HCT116 (cell line): Measurements from ENCODE around the gene BICRA. TPM values are rescaled to one million over a fixed set of nuclear protein-coding genes. Genes with fewer than 3 reads are reported as not detected.

Experiments
- ATAC-seq: fragments of 200-7000 bp; cut with Tn5 transposase; 2 replicates; pipeline ENCODE4 v1.9.1; 2020; ENCODE audit warnings: mild to moderate bottlenecking, moderate library complexity
- BruUV-seq: library from RNA; stranded (reverse); fragments of 400-500 nt; replicated peaks from 2 replicates; lab custom pipeline; 2021; lab: Mats Ljungman, UMichigan
- CTCF ChIA-PET: fragments of 300-600 bp; sonication (Branson Sonifier 250); formaldehyde crosslinking; loops from one replicate; lab custom pipeline; 2021; ENCODE audit warnings: antibody characterized with exemption; lab: Charles Lee
- POLR2A ChIA-PET: fragments of 300-600, 350-600 bp; sonication (Branson Sonifier 250); formaldehyde crosslinking; loops from one replicate; lab custom pipeline; 2021; ENCODE audit warnings: antibody characterized with exemption; lab: Charles Lee
- RAD21 ChIA-PET, 2 experiments: fragments of 300-600 bp; sonication (Branson Sonifier 250); formaldehyde crosslinking; loops; one replicate each; lab custom pipeline; 2023; ENCODE audit warnings: low total read pairs in 2 of 2; ENCODE audit not compliant: uncharacterized antibody in 2 of 2, unreplicated experiment in 2 of 2, low non-redundant PET in 1 of 2; lab: Charles Lee
- DNase-seq: peaks from one replicate; pipeline ENCODE4 v3.0.0-alpha.2; 2010; ENCODE audit warnings: low read depth, low spot score
- H2AFZ ChIP-seq: fragments of 200-600 bp; shearing (Covaris generic), sonication (generic); 2 replicates; pipeline ENCODE4 v1.6.1; 2017; ENCODE audit warnings: low read depth, mixed run types, mixed read lengths, antibody characterized with exemption, low read length; ENCODE audit not compliant: poor library complexity, severe bottlenecking
- H3K27ac ChIP-seq: 2 replicates; pipeline ENCODE4 v1.5.1; 2012; ENCODE audit warnings: low read depth, low read length
- H3K27me3 ChIP-seq: fragments of 200-600 bp; sonication (generic); 2 replicates; pipeline ENCODE4 v1.6.1; 2016; ENCODE audit warnings: mixed run types, low read length, mixed read lengths; ENCODE audit not compliant: insufficient read depth
- H3K36me3 ChIP-seq, 2 experiments: fragments of 200-500 bp in 1 of 2; fragments of 200-600 bp in 1 of 2; sonication (Bioruptor generic) in 1 of 2; sonication (generic) in 1 of 2; 2 replicates each; pipeline versions ENCODE4 v1.5.1 to v1.6.1; 2014 to 2016; ENCODE audit warnings: low read length in 2 of 2, inconsistent platforms in 1 of 2, mixed read lengths in 1 of 2, mixed run types in 1 of 2; ENCODE audit not compliant: insufficient read depth in 2 of 2, control insufficient read depth in 1 of 2
- H3K4me1 ChIP-seq, 2 experiments: fragments of 200-600 bp in 1 of 2; sonication (generic) in 1 of 2; 2 replicates each; pipeline versions ENCODE4 v1.5.1 to v1.6.1; 2012 to 2017; ENCODE audit warnings: low read length in 2 of 2, inconsistent platforms in 1 of 2, mild to moderate bottlenecking in 1 of 2, mixed read lengths in 1 of 2, mixed run types in 1 of 2, moderate library complexity in 1 of 2; ENCODE audit not compliant: insufficient read depth in 2 of 2, control insufficient read depth in 1 of 2
- H3K4me2 ChIP-seq: fragments of 200-600 bp; sonication (generic); 2 replicates; pipeline ENCODE4 v1.6.1; 2017; ENCODE audit warnings: mixed run types, low read length, mixed read lengths
- H3K4me3 ChIP-seq, 2 experiments: fragments of 200-600 bp in 1 of 2; sonication (generic) in 1 of 2; replicated peaks in 1 of 2; 2 replicates each; pipeline ENCODE4 v1.5.1; 2011 to 2016; ENCODE audit warnings: low read length in 2 of 2, control low read depth in 1 of 2, low read depth in 1 of 2, mild to moderate bottlenecking in 1 of 2, mixed read lengths in 1 of 2, mixed run types in 1 of 2
- H3K79me2 ChIP-seq: fragments of 200-600 bp; sonication (generic); 2 replicates; pipeline ENCODE4 v1.6.1; 2017; ENCODE audit warnings: mild to moderate bottlenecking, mixed run types, low read length, moderate library complexity, mixed read lengths; ENCODE audit not compliant: insufficient read depth
- H3K9ac ChIP-seq: fragments of 200-600 bp; sonication (generic); 2 replicates; pipeline ENCODE4 v1.6.1; 2016; ENCODE audit warnings: low read length, mixed read lengths
- H3K9me2 ChIP-seq: fragments of 200-600 bp; sonication (generic), shearing (Covaris generic); 2 replicates; pipeline ENCODE4 v1.6.1; 2017; ENCODE audit warnings: mixed run types, mild to moderate bottlenecking, moderate library complexity; ENCODE audit not compliant: insufficient read depth
- H3K9me3 ChIP-seq, 2 experiments: fragments of 200-500 bp in 1 of 2; fragments of 200-600 bp in 1 of 2; sonication (Bioruptor generic) in 1 of 2; sonication (generic) in 1 of 2; 2 replicates each; pipeline ENCODE4 v1.6.1; 2014 to 2017; ENCODE audit warnings: low read length in 2 of 2, mixed read lengths in 2 of 2, inconsistent platforms in 1 of 2, low read depth in 1 of 2, mild to moderate bottlenecking in 1 of 2, mixed run types in 1 of 2, moderate library complexity in 1 of 2; ENCODE audit not compliant: control insufficient read depth in 1 of 2, insufficient read depth in 1 of 2
- H4K20me1 ChIP-seq: fragments of 200-600 bp; sonication (generic), shearing (Covaris generic); 2 replicates; pipeline ENCODE4 v1.6.1; 2017; ENCODE audit warnings: mixed run types, mild to moderate bottlenecking, moderate library complexity; ENCODE audit not compliant: insufficient read depth
- ATF3 ChIP-seq: IDR thresholded peaks from 2 replicates; pipeline ENCODE4 v1.6.1; 2012
- CBX3 ChIP-seq: IDR thresholded peaks from 2 replicates; pipeline ENCODE4 v1.6.1; 2012; ENCODE audit warnings: low read depth
- CEBPB ChIP-seq: IDR thresholded peaks from 2 replicates; pipeline ENCODE4 v1.6.1; 2012; ENCODE audit warnings: low read depth
- EGR1 ChIP-seq: IDR thresholded peaks from 2 replicates; pipeline ENCODE4 v1.6.1; 2012; ENCODE audit warnings: low read depth
- ELF1 ChIP-seq: IDR thresholded peaks from 2 replicates; pipeline ENCODE4 v1.6.1; 2012; ENCODE audit warnings: low read depth, borderline replicate concordance
- EZH2phosphoT487 ChIP-seq: fragments of 200-600 bp; IDR thresholded peaks from 2 replicates; pipeline ENCODE4 v1.6.1; 2018; ENCODE audit warnings: antibody characterized with exemption, borderline replicate concordance
- JUND ChIP-seq: IDR thresholded peaks from 2 replicates; pipeline ENCODE4 v1.6.1; 2012
- MAX ChIP-seq: IDR thresholded peaks from 2 replicates; pipeline ENCODE4 v1.6.1; 2012
- POLR2A ChIP-seq: IDR thresholded peaks from 2 replicates; pipeline ENCODE4 v1.7.0; 2011; ENCODE audit warnings: borderline replicate concordance; ENCODE audit not compliant: insufficient read depth, insufficient read length; ENCODE audit errors: extremely low read depth
- POLR2AphosphoS5 ChIP-seq: IDR thresholded peaks from 2 replicates; pipeline ENCODE4 v1.6.1; 2011; ENCODE audit warnings: mild to moderate bottlenecking, low read depth, low read length, moderate library complexity
- SP1 ChIP-seq: IDR thresholded peaks from 2 replicates; pipeline ENCODE4 v1.6.1; 2012; ENCODE audit warnings: low read depth
- SRF ChIP-seq: IDR thresholded peaks from 2 replicates; pipeline ENCODE4 v1.6.1; 2012; ENCODE audit warnings: low read depth
- YY1 ChIP-seq: IDR thresholded peaks from 2 replicates; pipeline ENCODE4 v1.6.1; 2011; ENCODE audit warnings: low read length, low read depth, moderate library complexity, mild to moderate bottlenecking; ENCODE audit not compliant: insufficient replicate concordance; ENCODE audit errors: extremely low read depth
- ZBTB33 ChIP-seq: IDR thresholded peaks from 2 replicates; pipeline ENCODE4 v1.6.1; 2011; ENCODE audit warnings: mild to moderate bottlenecking, low read length, moderate library complexity; ENCODE audit not compliant: insufficient replicate concordance; ENCODE audit errors: extremely low read depth
- ZFX ChIP-seq: fragments of 450-650 bp; IDR thresholded peaks from 2 replicates; pipeline ENCODE4 v1.6.1; 2017
- ZNF274 ChIP-seq: fragments of 200-500 bp; sonication (Bioruptor generic); IDR thresholded peaks from 2 replicates; pipeline ENCODE4 v1.6.1; 2014; ENCODE audit warnings: mild to moderate bottlenecking, low read depth, low read length, inconsistent platforms
- intact Hi-C: fragments of 100-400 bp; cut with micrococcal nuclease; formaldehyde crosslinking; loops from 2 replicates; pipeline ENCODE4 v1.10.0; 2022
- total RNA-seq: library from RNA; stranded (reverse); gene quantifications from one replicate; pipeline ENCODE4 v1.2.1, GENCODE V29; 2021; ENCODE audit not compliant: unreplicated experiment
- TF ChIP-seq, protein P1 (sequence below), 3 experiments: fragments of 200-600 bp in 1 of 3; sonication (generic) in 1 of 3; IDR thresholded peaks in 2 of 3; conservative IDR thresholded peaks in 1 of 3; 2 replicates each; pipeline ENCODE4 v1.5.1; 2012 to 2017; ENCODE audit warnings: low read depth in 2 of 3, low read length in 2 of 3, antibody characterized with exemption in 1 of 3, borderline replicate concordance in 1 of 3, control low read depth in 1 of 3, mild to moderate bottlenecking in 1 of 3, mixed read lengths in 1 of 3, mixed run types in 1 of 3, moderate library complexity in 1 of 3; ENCODE audit not compliant: insufficient read depth in 1 of 3

BICRA gene
- total RNA-seq, 1 experiment from 2014 or later = 11.3 TPM

- Histone ChIP-seq H3K9me2 (no peaks in the 10 kb centered on the region), H3K27ac (no peak overlapping the region), H3K27me3 (no peaks in the 10 kb centered on the region), H3K9ac (no peak overlapping the region), H3K4me3 (no peak overlapping the region), H3K4me2 (no peak overlapping the region), H3K9me3 (no peaks in the 10 kb centered on the region), H3K4me1 (peaks cover 18 to 26% of the 10 kb centered on the region in 2 experiments), H4K20me1 (no peaks in the 10 kb centered on the region), H3K79me2 (peaks cover 60% of the 10 kb centered on the region), H2AFZ (no peak overlapping the region), H3K36me3 (no peaks in the 10 kb centered on the region)
- POLR2A ChIA-PET = no interaction called here
- DNase-seq (no peak), ATAC-seq (no peak)
- RAD21 ChIA-PET = interaction anchor here in 1 of 2 experiments (0.6 kb wide), 1 partner anchor 68 kb away, joined by 4 read pairs; no protein-coding TSS in a partner anchor
- intact Hi-C loops = no loop called here
- CTCF ChIA-PET = interaction anchor here (0.6 kb wide), 1 partner anchor 74 kb away, joined by 3 read pairs; no protein-coding TSS in a partner anchor
- no peak for TF ChIP-seq YY1
- no peak for TF ChIP-seq CEBPB
- no peak for TF ChIP-seq ZNF274
- TF ChIP-seq ZFX = no peak
- TF ChIP-seq POLR2AphosphoS5 = no peak
- TF ChIP-seq ZBTB33 = no peak
- TF ChIP-seq ELF1 = no peak
- TF ChIP-seq SRF = no peak
- no peak for TF ChIP-seq SP1
- TF ChIP-seq ATF3 = no peak
- TF ChIP-seq POLR2A = no peak
- TF ChIP-seq MAX = no peak
- TF ChIP-seq CBX3 = no peak
- TF ChIP-seq, protein P1, sequence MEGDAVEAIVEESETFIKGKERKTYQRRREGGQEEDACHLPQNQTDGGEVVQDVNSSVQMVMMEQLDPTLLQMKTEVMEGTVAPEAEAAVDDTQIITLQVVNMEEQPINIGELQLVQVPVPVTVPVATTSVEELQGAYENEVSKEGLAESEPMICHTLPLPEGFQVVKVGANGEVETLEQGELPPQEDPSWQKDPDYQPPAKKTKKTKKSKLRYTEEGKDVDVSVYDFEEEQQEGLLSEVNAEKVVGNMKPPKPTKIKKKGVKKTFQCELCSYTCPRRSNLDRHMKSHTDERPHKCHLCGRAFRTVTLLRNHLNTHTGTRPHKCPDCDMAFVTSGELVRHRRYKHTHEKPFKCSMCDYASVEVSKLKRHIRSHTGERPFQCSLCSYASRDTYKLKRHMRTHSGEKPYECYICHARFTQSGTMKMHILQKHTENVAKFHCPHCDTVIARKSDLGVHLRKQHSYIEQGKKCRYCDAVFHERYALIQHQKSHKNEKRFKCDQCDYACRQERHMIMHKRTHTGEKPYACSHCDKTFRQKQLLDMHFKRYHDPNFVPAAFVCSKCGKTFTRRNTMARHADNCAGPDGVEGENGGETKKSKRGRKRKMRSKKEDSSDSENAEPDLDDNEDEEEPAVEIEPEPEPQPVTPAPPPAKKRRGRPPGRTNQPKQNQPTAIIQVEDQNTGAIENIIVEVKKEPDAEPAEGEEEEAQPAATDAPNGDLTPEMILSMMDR (IDR thresholded peaks at IDR 0.05 in 2 of 3, conservative IDR thresholded peaks at IDR 0.05 in 1 of 3; ENCODE audit: borderline replicate concordance in 1 of 3, insufficient read depth in 1 of 3, low read depth in 2 of 3, low read length in 2 of 3) = no peak
- TF ChIP-seq EGR1 = no peak
- TF ChIP-seq JUND = no peak
- TF ChIP-seq EZH2phosphoT487 = no peak
- no TSS peak for BruUV-seq
Observed at GRCh38 chr19:47626238-47626637, 17.3 kb downstream of the BICRA start.
